Activated T-cell treated with anti-CD3 and anti-CD28 coated beads, Interleukin-2, amount 50 U/mL, for 4 hours (primary cell): ENCODE results near the gene BMPER. TPM values are rescaled to one million over a fixed set of nuclear protein-coding genes. Genes with fewer than 3 reads are reported as not detected.

ENCODE experiments used
- ATAC-seq, 2 donors: fragments of 200-7000 bp; cut with Tn5 transposase; one replicate each; pipeline ENCODE4 v1.10.0; 2021
- DNase-seq: peaks from one replicate; pipeline ENCODE4 v3.0.0-alpha.2; 2020
- H3K27me3 Mint-ChIP-seq: one replicate; pipeline ENCODE4 v1.8.0; 2021; ENCODE audit warnings: low read depth, mixed read lengths
- H3K36me3 Mint-ChIP-seq: one replicate; pipeline ENCODE4 v1.8.0; 2022; ENCODE audit warnings: mixed read lengths; ENCODE audit not compliant: insufficient read depth
- H3K4me1 Mint-ChIP-seq: one replicate; pipeline ENCODE4 v1.8.0; 2021; ENCODE audit warnings: low read depth, mixed read lengths
- H3K4me3 Mint-ChIP-seq: one replicate; pipeline ENCODE4 v1.8.0; 2021; ENCODE audit warnings: mild to moderate bottlenecking, moderate library complexity, mixed read lengths
- H3K9me3 Mint-ChIP-seq: one replicate; pipeline ENCODE4 v1.8.0; 2021; ENCODE audit warnings: mixed read lengths
- total RNA-seq, 3 donors: library from RNA; stranded (reverse); gene quantifications; one replicate each; pipeline ENCODE4 v1.2.1, GENCODE V29; 2021

Gene BMPER
- total RNA-seq, 3 donors from 2014 or later: 0.16 TPM; not detected in 2

DNA sequence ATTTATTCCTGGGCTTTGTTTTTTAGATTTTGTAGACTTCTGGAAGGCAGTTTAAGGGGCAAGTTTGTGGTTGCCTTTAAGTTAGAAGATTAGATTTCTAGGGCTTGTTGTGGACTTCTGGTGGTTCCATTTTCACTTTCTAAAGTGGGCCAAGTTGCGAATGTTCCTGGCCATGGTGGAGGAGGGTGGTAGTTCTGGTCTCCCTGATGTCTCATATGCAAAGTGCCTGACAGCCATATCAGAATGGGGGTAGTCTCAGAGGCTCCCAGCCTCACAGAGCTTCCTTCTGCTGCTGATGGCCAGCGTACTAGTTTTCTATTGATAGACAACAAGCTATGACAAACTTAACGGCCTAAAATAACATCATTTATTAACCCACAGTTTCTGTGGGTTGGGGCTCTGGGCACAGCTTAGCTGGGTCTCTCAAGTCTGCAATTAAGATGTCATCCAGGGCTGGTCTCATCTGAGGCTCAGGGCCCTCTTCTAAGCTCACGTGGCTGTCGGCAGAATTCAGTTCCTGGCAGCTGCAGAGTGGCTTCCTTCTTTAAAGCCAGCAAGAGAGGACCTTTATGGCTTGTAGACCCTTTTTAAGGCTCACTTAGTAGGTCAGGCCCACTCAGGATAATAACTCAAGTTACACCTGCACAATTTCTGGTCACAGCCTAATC, 44.8 kb downstream of the BMPER start:
- Mint-ChIP-seq H3K4me3 (no peak overlapping the region), H3K9me3 (no peaks in the 10 kb centered on the region), H3K4me1 (no peaks in the 10 kb centered on the region), H3K36me3 (no peaks in the 10 kb centered on the region), H3K27me3 (peaks cover 2% of the 10 kb centered on the region)
- DNase-seq: no peak
- ATAC-seq: no peak

DNA sequence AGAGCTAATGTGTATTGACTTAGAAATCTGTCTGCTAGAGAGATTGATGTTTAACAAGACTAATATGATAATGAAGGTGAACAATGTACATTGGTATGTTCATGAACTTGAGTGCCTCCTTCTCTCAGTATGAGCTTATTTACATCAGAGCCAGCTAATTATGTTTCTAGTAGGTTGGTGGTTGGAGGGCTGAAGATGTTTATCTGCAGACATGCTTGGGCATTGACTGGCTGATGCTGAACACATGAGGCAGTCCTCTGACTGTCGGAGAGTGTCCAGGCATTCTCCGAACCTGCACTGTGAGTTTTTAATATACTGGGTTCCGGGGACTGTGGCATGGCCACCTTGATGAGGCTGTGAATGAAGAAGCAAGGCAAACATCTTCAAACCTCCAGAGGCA, 47.5 kb downstream of the BMPER start:
- ATAC-seq (no peak), DNase-seq (no peak)
- Mint-ChIP-seq H3K27me3 (peaks cover 2% of the 10 kb centered on the region), H3K36me3 (no peaks in the 10 kb centered on the region), H3K4me3 (no peak overlapping the region), H3K4me1 (no peaks in the 10 kb centered on the region), H3K9me3 (no peaks in the 10 kb centered on the region)

DNA sequence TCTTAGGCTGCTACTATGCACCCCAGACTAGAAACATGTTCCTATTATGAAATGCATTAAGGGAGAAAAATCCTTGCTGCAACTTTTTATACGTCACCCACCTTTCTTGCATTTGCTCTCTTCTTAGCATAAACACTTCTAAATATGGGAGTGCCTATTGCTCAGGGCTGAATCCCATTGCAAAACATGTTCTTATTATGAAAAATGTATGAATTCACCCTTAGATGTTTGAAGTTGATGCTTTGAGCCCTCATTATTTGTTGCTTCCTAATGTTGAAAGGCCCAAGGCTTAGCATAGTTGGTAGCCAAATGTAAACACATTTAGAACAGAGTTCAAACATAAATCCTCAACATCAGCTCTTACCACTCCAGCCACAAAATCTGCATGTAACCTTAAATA, 52.8 kb downstream of the BMPER start:
- H3K4me3 Mint-ChIP-seq: no peak overlapping the region
- ATAC-seq (no peak), DNase-seq (no peak)
- no peaks in the 10 kb centered on the region for H3K36me3 Mint-ChIP-seq
- H3K9me3 Mint-ChIP-seq: no peaks in the 10 kb centered on the region
- H3K4me1 Mint-ChIP-seq: no peaks in the 10 kb centered on the region
- peaks cover 4% of the 10 kb centered on the region for H3K27me3 Mint-ChIP-seq

DNA sequence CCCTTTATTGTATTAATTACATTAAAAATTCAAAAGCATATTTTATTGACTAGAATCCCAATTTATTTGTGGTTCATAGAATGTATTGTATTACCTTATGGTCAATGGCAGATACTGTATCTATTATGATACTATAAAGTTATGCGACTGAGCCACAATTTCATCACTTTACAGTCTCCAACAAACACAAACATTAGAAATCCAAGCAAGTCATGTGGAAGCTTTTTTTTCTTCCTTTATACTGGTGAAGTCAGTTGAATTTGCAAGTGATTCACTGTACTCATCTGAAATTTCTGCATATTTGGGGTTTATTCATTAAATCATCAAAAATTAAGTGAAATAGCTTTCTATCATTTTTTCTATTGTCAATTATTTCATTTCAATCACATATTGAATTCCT, 54.3 kb downstream of the BMPER start:
- H3K27me3 Mint-ChIP-seq: peaks cover 4% of the 10 kb centered on the region
- no peaks in the 10 kb centered on the region for H3K4me1 Mint-ChIP-seq
- no peaks in the 10 kb centered on the region for H3K36me3 Mint-ChIP-seq
- no peak overlapping the region for H3K4me3 Mint-ChIP-seq
- H3K9me3 Mint-ChIP-seq: no peaks in the 10 kb centered on the region
- DNase-seq (no peak), ATAC-seq (no peak)

DNA sequence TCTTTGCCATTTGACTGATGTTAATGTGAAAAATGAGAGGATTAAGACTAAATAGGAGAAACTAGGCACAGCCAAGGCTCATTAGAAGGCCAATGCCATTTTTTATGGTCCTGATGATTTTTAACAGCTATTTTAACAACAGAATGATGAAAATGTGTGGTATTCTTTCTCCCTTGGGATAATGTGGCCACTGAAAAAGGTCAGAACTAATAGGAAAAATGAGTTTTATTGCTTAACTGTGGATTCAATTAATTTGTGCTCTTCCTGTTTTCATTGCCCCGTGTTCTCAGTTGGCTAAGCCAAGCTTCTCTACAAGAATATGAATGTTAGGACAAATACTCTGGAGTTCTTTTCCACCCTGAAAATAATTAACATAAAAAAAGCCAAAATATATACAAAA, 56.6 kb downstream of the BMPER start:
- H3K4me1 Mint-ChIP-seq: no peaks in the 10 kb centered on the region
- H3K9me3 Mint-ChIP-seq: no peaks in the 10 kb centered on the region
- H3K36me3 Mint-ChIP-seq: no peaks in the 10 kb centered on the region

DNA sequence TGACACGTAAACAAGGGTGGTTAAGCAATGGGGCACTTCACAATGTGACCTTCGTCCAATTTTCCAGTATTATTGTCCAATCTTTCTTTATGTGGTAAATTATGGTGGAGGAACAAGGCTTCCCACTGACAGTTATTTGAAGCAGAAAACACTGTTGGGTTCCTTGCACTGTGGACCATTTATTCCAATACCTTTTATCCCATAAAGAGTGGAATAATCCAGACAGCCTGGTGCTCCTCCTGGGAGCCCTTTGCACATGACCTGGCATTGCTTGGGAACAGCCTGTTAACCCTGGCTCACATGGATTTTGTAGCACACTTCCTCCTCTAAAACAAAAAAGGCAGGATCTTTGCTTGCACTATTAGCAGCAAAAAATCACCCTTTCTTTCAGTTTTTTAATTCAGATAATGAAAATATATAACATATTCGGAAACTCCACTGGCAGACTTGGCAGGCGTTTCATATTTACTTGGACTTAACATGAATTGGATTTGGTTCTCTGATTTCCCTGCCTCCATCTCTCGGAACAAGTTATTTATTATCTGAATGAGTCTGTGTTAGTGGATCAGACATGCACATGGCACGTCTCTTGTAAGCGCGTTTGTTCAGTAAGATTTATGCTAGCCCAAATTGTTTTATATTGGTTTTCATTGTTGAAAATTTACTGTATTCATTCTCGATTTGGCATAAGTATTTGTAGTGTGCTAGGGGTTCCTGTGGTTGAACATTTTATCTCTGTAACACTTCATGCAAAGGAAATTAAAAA, 59.3 kb downstream of the BMPER start:
- no peak overlapping the region for H3K4me3 Mint-ChIP-seq
- H3K4me1 Mint-ChIP-seq: no peaks in the 10 kb centered on the region
- H3K36me3 Mint-ChIP-seq: no peaks in the 10 kb centered on the region
- peaks cover 2% of the 10 kb centered on the region for H3K27me3 Mint-ChIP-seq
- no peaks in the 10 kb centered on the region for H3K9me3 Mint-ChIP-seq
- ATAC-seq (no peak), DNase-seq (no peak)

More for the DNA sequence above, 56.6 kb downstream of the BMPER start:
- peaks cover 4% of the 10 kb centered on the region for H3K27me3 Mint-ChIP-seq
- no peak for ATAC-seq
- no peak overlapping the region for H3K4me3 Mint-ChIP-seq
- DNase-seq: no peak

DNA sequence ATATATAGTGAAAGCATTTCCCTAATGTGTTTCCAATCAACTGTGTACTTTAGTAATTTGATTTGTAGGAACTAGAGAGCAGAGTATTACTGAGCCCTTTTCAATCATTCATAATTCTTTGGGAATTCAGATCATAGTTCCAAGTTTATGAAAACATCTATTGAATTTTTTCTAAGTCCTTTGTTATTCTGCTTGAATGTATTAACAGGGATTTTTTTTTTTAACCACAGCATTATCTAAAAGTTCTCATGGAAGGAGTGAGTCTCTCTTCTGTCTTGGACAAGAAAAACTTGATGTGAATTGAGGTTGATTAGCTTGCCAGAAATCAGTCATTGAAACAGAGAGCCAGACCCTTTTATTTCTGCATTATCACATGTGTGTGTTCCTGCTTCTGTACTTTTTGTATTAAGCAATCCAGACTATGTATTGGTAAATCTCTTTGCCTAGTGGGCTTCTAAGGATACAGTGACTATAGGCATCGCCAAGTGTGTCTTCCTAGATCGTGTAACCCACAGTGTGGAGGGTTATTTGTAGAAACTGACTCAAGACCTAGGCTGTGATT, 59.9 kb downstream of the BMPER start:
- no peak overlapping the region for H3K4me3 Mint-ChIP-seq
- DNase-seq (no peak), ATAC-seq (no peak)
- H3K36me3 Mint-ChIP-seq: no peaks in the 10 kb centered on the region
- peaks cover 2% of the 10 kb centered on the region for H3K27me3 Mint-ChIP-seq
- no peaks in the 10 kb centered on the region for H3K9me3 Mint-ChIP-seq
- H3K4me1 Mint-ChIP-seq: no peaks in the 10 kb centered on the region

DNA sequence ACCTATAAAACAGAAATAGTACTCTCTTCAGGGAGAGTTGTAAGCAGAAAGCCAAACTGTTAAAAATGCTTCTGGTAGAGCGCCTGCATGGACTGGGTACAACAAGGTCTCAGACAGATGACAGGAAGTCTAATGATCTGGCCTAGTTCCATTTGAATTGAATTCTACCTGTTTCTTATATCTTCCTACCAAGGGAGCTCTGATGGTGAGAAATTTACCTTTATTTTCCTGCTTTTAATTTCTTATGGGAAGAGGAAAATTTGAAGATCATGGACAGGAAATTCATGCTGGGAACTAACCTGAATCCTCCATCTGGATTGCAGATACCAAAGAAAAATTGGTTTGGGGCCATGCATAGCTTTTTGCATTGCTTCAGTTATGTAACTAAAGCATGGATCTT, 63.3 kb downstream of the BMPER start:
- Mint-ChIP-seq H3K27me3 (peaks cover 2% of the 10 kb centered on the region), H3K9me3 (no peaks in the 10 kb centered on the region), H3K4me3 (no peak overlapping the region), H3K4me1 (no peaks in the 10 kb centered on the region), H3K36me3 (no peaks in the 10 kb centered on the region)
- no peak for DNase-seq
- no peak for ATAC-seq

DNA sequence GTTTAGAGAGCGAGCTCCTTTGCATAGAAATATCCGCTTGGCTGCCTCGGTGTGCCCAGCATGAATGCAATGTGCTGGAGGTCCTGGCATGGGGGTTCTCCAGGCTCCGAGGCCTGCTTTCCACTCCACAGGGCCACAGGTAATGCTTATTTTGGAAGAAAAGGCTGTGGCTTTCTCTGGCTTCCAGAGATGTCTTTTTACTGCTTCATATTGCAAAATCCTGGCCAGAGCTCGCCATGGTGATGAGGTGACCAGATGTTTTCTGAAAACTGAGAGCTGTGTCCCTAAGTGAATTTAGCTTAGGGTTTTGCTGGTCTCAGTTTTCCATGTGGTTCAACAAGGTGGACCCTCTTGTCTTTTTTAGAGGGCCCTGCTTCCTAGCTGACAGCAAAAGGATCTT, 65.2 kb downstream of the BMPER start:
- Mint-ChIP-seq H3K4me1 (no peaks in the 10 kb centered on the region), H3K27me3 (no peaks in the 10 kb centered on the region), H3K9me3 (no peaks in the 10 kb centered on the region), H3K4me3 (no peak overlapping the region), H3K36me3 (no peaks in the 10 kb centered on the region)
- no peak for ATAC-seq
- no peak for DNase-seq

DNA sequence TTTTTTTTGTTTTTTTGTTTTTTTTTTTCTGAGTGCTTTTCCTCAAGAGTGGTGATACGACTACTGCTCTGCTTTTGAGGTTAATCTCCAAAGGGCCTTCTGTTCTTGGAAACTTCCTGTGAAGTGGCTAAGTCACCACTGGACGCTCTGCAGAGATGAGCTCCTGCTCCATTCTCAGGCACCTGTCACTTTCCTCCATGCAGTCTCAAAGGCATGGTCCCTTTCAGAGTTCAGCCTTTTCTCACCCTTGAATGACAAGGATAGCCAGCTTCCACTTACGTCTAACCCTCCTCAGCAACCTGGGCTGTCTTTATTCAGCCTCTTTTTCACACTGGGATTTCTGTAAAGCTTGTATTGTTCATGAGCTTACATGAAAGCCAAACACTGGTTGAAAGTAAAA, 65.8 kb downstream of the BMPER start:
- DNase-seq (no peak), ATAC-seq (no peak)
- no peaks in the 10 kb centered on the region for H3K4me1 Mint-ChIP-seq
- H3K9me3 Mint-ChIP-seq: no peaks in the 10 kb centered on the region
- no peaks in the 10 kb centered on the region for H3K27me3 Mint-ChIP-seq
- no peak overlapping the region for H3K4me3 Mint-ChIP-seq
- no peaks in the 10 kb centered on the region for H3K36me3 Mint-ChIP-seq

DNA sequence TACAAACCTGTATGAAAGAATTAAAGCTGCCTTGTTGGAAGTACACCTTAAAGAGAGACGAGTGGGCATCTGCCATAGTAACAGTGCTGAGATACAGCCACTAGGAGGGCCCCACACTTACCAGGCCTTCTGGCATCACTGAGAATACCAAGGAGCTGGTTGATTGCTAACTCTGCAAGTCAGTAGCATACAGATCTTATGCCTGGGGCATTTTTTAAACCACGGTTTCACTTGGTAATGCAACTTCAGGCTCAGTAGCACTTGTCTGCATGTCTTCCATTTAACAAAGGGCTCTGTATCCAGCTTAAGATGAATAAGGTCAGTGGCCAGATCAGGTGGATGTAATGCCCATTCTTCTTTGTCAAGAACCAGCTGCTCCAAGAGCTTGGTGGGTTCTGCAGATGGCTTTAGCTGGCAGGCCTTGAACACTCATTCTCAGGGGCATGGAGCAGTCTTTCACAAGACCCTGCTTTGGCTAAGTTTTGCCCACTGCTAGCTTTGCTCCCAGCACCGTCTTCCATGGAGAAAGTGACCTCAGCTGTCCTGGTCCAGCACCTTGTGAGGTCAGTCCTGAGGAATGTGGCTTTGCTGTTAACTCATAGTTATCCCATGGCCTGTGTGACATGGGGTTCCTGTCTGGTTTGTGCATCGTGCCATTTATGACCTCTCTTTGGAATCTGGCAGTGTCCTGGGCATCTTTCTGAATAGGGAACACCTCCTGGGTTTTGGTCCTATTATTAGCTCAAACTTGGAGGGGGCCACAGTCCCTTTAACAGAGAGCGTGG, 68.1 kb downstream of the BMPER start:
- DNase-seq: no peak
- Mint-ChIP-seq H3K4me1 (no peaks in the 10 kb centered on the region), H3K4me3 (no peak overlapping the region), H3K27me3 (no peaks in the 10 kb centered on the region), H3K36me3 (no peaks in the 10 kb centered on the region), H3K9me3 (no peaks in the 10 kb centered on the region)
- ATAC-seq: no peak

DNA sequence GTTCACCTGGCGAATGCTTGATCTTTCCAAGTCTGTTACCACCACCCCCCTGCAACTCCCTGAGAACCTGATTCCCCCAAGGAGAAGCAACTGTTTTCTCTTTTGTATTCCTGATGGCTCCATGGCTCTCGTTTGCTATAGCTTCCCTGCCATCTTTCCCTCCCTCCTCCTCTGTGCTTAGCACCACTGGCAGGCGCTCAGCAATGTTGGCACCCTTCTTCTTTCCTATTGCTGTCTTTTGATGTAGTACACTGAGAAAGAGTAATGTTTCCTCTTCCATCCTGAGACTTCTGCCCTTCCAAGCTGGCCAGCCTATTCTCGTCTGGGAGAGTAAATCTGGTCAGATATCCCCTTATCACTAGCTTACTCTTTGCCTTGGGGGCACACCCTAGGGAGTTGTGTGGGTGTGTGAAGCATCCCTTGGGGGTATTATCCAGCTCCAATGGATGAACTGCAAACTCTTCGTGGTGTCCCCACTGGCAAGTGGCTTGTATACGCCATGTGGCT, 74.0 kb downstream of the BMPER start:
- H3K4me1 Mint-ChIP-seq: no peaks in the 10 kb centered on the region
- DNase-seq (no peak), ATAC-seq (no peak)
- no peaks in the 10 kb centered on the region for H3K36me3 Mint-ChIP-seq
- H3K27me3 Mint-ChIP-seq: peaks cover 2% of the 10 kb centered on the region
- no peak overlapping the region for H3K4me3 Mint-ChIP-seq
- no peaks in the 10 kb centered on the region for H3K9me3 Mint-ChIP-seq

DNA sequence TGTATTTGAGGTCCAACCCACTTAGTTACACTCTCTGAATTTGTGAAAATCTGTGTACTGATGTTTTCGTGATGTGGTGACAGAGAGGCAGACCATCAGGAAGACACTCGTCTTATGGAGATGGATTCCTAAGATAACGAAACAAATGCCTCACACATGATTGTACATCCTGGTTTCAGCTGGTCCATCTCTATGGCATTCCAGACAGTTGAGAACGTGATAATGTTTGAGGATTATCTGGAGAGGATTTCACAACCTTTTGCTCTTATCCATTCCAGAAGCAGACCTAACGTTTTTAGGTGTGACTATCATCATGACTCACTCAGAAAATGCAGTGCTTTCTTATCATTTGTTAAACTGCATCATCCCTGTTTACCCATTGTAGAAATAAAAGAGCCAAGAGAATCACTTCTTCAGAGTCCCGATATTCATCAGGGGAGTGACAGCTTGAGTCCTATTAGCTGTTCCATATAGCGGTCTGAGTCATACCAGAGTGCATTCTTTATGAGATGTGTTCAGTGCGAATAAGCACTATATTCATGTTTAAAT, 74.5 kb downstream of the BMPER start:
- no peaks in the 10 kb centered on the region for H3K4me1 Mint-ChIP-seq
- no peaks in the 10 kb centered on the region for H3K36me3 Mint-ChIP-seq
- ATAC-seq (no peak), DNase-seq (no peak)
- no peaks in the 10 kb centered on the region for H3K9me3 Mint-ChIP-seq
- H3K27me3 Mint-ChIP-seq: peaks cover 2% of the 10 kb centered on the region
- H3K4me3 Mint-ChIP-seq: no peak overlapping the region

DNA sequence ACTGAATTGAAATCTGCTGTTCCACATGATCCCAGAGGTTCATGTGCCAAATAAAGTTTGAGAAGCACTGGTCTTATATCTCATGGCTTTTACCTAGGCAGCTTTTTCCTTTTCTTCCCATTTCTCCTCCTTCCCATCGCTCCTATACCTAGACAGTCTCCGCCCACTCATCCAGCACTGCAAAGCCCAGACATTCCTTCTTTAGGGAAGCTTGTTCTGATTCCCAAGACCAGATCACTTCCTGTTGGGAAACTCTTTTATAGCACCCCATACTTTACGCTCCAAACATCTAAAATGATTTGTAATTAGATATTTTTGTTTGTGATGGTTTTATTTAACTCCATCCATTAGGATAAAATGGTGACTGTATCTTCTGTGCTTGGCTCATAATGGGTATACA, 75.9 kb downstream of the BMPER start:
- Mint-ChIP-seq H3K4me3 (no peak overlapping the region), H3K4me1 (no peaks in the 10 kb centered on the region), H3K9me3 (no peaks in the 10 kb centered on the region), H3K27me3 (peaks cover 2% of the 10 kb centered on the region), H3K36me3 (no peaks in the 10 kb centered on the region)
- no peak for DNase-seq
- no peak for ATAC-seq
